Keratinocyte (primary cell): ENCODE measurements around the gene KCNH6. TPM values are rescaled to one million over a fixed set of nuclear protein-coding genes. Genes with fewer than 3 reads are reported as not detected.

ENCODE experiments used
- DNase-seq: peaks from one replicate; pipeline ENCODE4 v3.0.0-alpha.2; 2011; ENCODE audit warnings: low read depth, missing footprints, low spot score
- FAIRE-seq: peaks from 2 replicates; lab custom pipeline; 2011; peaks lifted over from hg19 to GRCh38; lab: Jason Lieb, UNC
- H2AFZ ChIP-seq: 2 replicates; pipeline ENCODE4 v1.6.0; 2012; ENCODE audit warnings: low read length, control low read depth, inconsistent platforms; ENCODE audit not compliant: control insufficient read depth
- H3K27ac ChIP-seq: 2 replicates; pipeline ENCODE4 v1.5.1; 2011; ENCODE audit warnings: low read length; ENCODE audit not compliant: control insufficient read depth, insufficient read depth
- H3K27me3 ChIP-seq: 3 replicates; pipeline ENCODE4 v1.6.0; 2011; ENCODE audit warnings: low read length; ENCODE audit not compliant: control insufficient read depth, insufficient read depth; ENCODE audit errors: extremely low read depth
- H3K36me3 ChIP-seq, 2 experiments: 2 replicates in 1 of 2; 3 replicates in 1 of 2; pipeline ENCODE4 v1.5.1; 2011; ENCODE audit warnings: low read length in 2 of 2, mild to moderate bottlenecking in 1 of 2; ENCODE audit not compliant: control insufficient read depth in 2 of 2, insufficient read depth in 2 of 2; ENCODE audit errors: extremely low read depth in 1 of 2
- H3K4me1 ChIP-seq: 3 replicates; pipeline ENCODE4 v1.5.1; 2011; ENCODE audit warnings: low read length; ENCODE audit not compliant: control insufficient read depth, insufficient read depth; ENCODE audit errors: extremely low read depth
- H3K4me2 ChIP-seq: 3 replicates; pipeline ENCODE4 v1.6.0; 2011; ENCODE audit warnings: low read depth, low read length; ENCODE audit not compliant: control insufficient read depth, insufficient read depth; ENCODE audit errors: extremely low read depth
- H3K4me3 ChIP-seq, 3 experiments: fragments of 200-600 bp in 1 of 3; sonication (generic) in 1 of 3; 2 replicates in 2 of 3; 3 replicates in 1 of 3; pipeline ENCODE4 v1.5.1; 2011 to 2016; ENCODE audit warnings: low read length in 3 of 3, mild to moderate bottlenecking in 3 of 3, control low read depth in 2 of 3, inconsistent platforms in 1 of 3, low read depth in 1 of 3, mixed read lengths in 1 of 3, mixed run types in 1 of 3, moderate library complexity in 1 of 3; ENCODE audit not compliant: control insufficient read depth in 2 of 3, insufficient read depth in 2 of 3; ENCODE audit errors: extremely low read depth in 1 of 3
- H3K79me2 ChIP-seq: 2 replicates; pipeline ENCODE4 v1.6.0; 2012; ENCODE audit warnings: low read length; ENCODE audit not compliant: control insufficient read depth, insufficient read depth
- H3K9ac ChIP-seq: 3 replicates; pipeline ENCODE4 v1.6.0; 2011; ENCODE audit warnings: low read length; ENCODE audit not compliant: control insufficient read depth, insufficient read depth; ENCODE audit errors: extremely low read depth
- H3K9me1 ChIP-seq: 3 replicates; pipeline ENCODE4 v1.6.0; 2011; ENCODE audit warnings: low read length; ENCODE audit not compliant: control insufficient read depth, insufficient read depth; ENCODE audit errors: extremely low read depth
- H3K9me3 ChIP-seq: 2 replicates; pipeline ENCODE4 v1.5.1; 2012; ENCODE audit warnings: low read depth, low read length; ENCODE audit not compliant: control insufficient read depth
- H4K20me1 ChIP-seq: 3 replicates; pipeline ENCODE4 v1.6.0; 2011; ENCODE audit warnings: low read length; ENCODE audit not compliant: control insufficient read depth, insufficient read depth; ENCODE audit errors: extremely low read depth
- EZH2 ChIP-seq: IDR thresholded peaks from one replicate; pipeline ENCODE4 v1.6.1; 2012; ENCODE audit warnings: inconsistent platforms, mild to moderate bottlenecking, low read length, moderate library complexity
- dilution Hi-C: fragments of 300-500 bp; cut with MboI; formaldehyde crosslinking; loops from one replicate; pipeline ENCODE4 v1.7.0; 2020; ENCODE audit warnings: low sequenced_read_pairs; ENCODE audit not compliant: extremely low pct_ligation_motif_present
- polyA plus RNA-seq, 5 experiments: library from polyadenylated mRNA; depleted of rRNA in 3 of 5; stranded (reverse) in 3 of 5; stranded (forward) in 1 of 5; unstranded in 1 of 5; fragments of >200 nt; gene quantifications; 1 replicate in 1 of 5; 2 replicates in 3 of 5; 3 replicates in 1 of 5; pipeline versions ENCODE4 v1.2.1 to v1.2.3, GENCODE V29; 2011 to 2012; ENCODE audit warnings: missing spikeins in 2 of 5, low read depth in 1 of 5, low replicate concordance in 1 of 5
- TF ChIP-seq, protein P1 (sequence below), 3 experiments: IDR thresholded peaks in 1 of 3; conservative IDR thresholded peaks in 1 of 3; optimal IDR thresholded peaks in 1 of 3; 2 replicates in 2 of 3; 3 replicates in 1 of 3; pipeline versions ENCODE3 to v1.5.1; 2011; ENCODE audit warnings: low read length in 3 of 3, mild to moderate bottlenecking in 3 of 3, moderate library complexity in 2 of 3, control low read depth in 1 of 3, inconsistent platforms in 1 of 3; ENCODE audit not compliant: insufficient read depth in 2 of 3; ENCODE audit errors: extremely low read depth in 1 of 3

Gene KCNH6
- polyA plus RNA-seq, 1 donor (not counting 4 experiments of a cell fraction or from before 2014, with no cell fraction given): not detected

DNA sequence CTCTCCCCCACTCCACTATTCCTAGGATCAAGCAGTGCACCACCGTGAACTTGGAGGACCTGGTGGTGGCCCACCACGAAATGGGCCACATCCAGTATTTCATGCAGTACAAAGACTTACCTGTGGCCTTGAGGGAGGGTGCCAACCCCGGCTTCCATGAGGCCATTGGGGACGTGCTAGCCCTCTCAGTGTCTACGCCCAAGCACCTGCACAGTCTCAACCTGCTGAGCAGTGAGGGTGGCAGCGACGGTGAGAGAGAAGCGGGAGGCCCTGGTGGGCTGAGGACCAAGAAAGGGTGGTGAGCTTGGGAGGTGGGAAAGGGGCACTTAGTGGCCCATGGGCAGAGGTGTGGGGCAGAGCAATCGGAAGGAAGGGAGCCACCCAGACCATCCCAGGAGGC, 29.7 kb upstream of the KCNH6 start:
- H2AFZ ChIP-seq: no peak overlapping the region
- no peaks in the 10 kb centered on the region for H4K20me1 ChIP-seq
- H3K27ac ChIP-seq: no peak overlapping the region
- no peaks in the 10 kb centered on the region for H3K36me3 ChIP-seq
- DNase-seq (no peak), FAIRE-seq (no peak)
- H3K27me3 ChIP-seq: peaks cover 20% of the 10 kb centered on the region
- no peaks in the 10 kb centered on the region for H3K9me3 ChIP-seq
- no peak overlapping the region for H3K9ac ChIP-seq
- H3K4me1 ChIP-seq: no peaks in the 10 kb centered on the region
- dilution Hi-C loops: no loop called here
- no peak overlapping the region for H3K4me2 ChIP-seq
- H3K9me1 ChIP-seq: no peaks in the 10 kb centered on the region
- TF ChIP-seq EZH2: no peak
- TF ChIP-seq, protein P1, sequence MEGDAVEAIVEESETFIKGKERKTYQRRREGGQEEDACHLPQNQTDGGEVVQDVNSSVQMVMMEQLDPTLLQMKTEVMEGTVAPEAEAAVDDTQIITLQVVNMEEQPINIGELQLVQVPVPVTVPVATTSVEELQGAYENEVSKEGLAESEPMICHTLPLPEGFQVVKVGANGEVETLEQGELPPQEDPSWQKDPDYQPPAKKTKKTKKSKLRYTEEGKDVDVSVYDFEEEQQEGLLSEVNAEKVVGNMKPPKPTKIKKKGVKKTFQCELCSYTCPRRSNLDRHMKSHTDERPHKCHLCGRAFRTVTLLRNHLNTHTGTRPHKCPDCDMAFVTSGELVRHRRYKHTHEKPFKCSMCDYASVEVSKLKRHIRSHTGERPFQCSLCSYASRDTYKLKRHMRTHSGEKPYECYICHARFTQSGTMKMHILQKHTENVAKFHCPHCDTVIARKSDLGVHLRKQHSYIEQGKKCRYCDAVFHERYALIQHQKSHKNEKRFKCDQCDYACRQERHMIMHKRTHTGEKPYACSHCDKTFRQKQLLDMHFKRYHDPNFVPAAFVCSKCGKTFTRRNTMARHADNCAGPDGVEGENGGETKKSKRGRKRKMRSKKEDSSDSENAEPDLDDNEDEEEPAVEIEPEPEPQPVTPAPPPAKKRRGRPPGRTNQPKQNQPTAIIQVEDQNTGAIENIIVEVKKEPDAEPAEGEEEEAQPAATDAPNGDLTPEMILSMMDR (optimal IDR thresholded peaks at IDR 0.05 in 1 of 3, IDR thresholded peaks at IDR 0.05 in 1 of 3, conservative IDR thresholded peaks at IDR 0.05 in 1 of 3; ENCODE audit: extremely low read depth in 1 of 3, insufficient read depth in 2 of 3, low read length in 3 of 3): no peak
- H3K4me3 ChIP-seq: no peak overlapping the region
- H3K79me2 ChIP-seq: no peaks in the 10 kb centered on the region

DNA sequence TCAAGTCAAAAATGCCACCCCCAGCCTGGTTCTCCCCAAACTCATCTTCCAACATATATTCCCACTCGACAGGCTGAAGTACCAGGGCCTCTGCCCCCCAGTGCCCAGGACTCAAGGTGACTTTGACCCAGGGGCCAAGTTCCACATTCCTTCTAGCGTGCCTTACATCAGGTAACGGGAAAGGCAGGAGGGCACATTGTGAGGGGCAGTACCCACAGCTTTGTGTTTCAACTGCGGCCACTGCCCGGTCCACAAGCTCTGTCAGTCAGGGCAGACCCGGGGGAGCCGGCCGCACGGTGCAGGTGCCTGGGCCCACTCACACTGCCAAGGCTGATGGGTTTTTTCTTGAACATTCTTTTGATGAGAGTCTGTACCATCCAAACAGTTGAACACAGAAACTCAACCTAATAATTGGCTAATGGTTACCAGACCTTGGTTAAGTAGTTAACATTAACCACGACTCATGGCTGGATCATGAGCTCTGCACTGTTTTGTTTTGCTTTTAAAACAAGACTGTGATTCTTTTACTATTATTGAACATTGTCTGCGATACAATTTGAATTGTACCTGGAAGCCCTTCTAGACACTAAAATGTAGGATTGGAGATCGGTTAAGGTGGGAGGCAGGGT, 28.7 kb upstream of the KCNH6 start:
- H3K79me2 ChIP-seq: no peaks in the 10 kb centered on the region
- H3K4me2 ChIP-seq: no peak overlapping the region
- H3K9me3 ChIP-seq: no peaks in the 10 kb centered on the region
- DNase-seq: no peak
- no peak overlapping the region for H3K4me3 ChIP-seq
- H3K9me1 ChIP-seq: no peaks in the 10 kb centered on the region
- no peak for TF ChIP-seq EZH2
- TF ChIP-seq, protein P1 (optimal IDR thresholded peaks at IDR 0.05 in 1 of 3, IDR thresholded peaks at IDR 0.05 in 1 of 3, conservative IDR thresholded peaks at IDR 0.05 in 1 of 3; ENCODE audit: extremely low read depth in 1 of 3, insufficient read depth in 2 of 3, low read length in 3 of 3): no peak
- H3K9ac ChIP-seq: no peak overlapping the region
- no peak overlapping the region for H2AFZ ChIP-seq
- no peak overlapping the region for H3K27ac ChIP-seq
- peaks cover 21% of the 10 kb centered on the region for H3K27me3 ChIP-seq
- no peak for FAIRE-seq
- H3K4me1 ChIP-seq: no peaks in the 10 kb centered on the region
- dilution Hi-C loops: no loop called here
- no peaks in the 10 kb centered on the region for H4K20me1 ChIP-seq
- no peaks in the 10 kb centered on the region for H3K36me3 ChIP-seq
